GM19468 (cell line): Measurements from ENCODE around the gene GNE.

Source experiments
- ATAC-seq: cut with Tn5 transposase; IDR thresholded peaks from one replicate; pipeline ENCODE4 v1.9.1; 2021; ENCODE audit warnings: mild to moderate bottlenecking, moderate library complexity, moderate number of reproducible peaks; ENCODE audit not compliant: unreplicated experiment; ENCODE audit errors: extremely low read depth

The GNE gene

GRCh38 chr9:36174271-36174670 is 84.0 kb downstream of the GNE start:
- ATAC-seq: no peak

- ATAC-seq: no peak
Observed at GRCh38 chr9:36173861-36174260, 84.4 kb downstream of the GNE start.

- ATAC-seq: no peak
Observed at GRCh38 chr9:36170531-36170930, 87.7 kb downstream of the GNE start.

- no peak for ATAC-seq
Observed at GRCh38 chr9:36169708-36170107, 88.5 kb downstream of the GNE start.

- ATAC-seq: no peak
Observed at GRCh38 chr9:36169166-36169565, 89.1 kb downstream of the GNE start, which contains the start of gene CCIN. Gene CCIN (plus strand): TSS chr9:36169388. CDS start chr9:36169503, 115 bp downstream.

GRCh38 chr9:36166168-36166927 is 91.9 kb downstream of the GNE start:
- ATAC-seq: peak; percentile 75

- ATAC-seq: no peak
Observed at GRCh38 chr9:36165826-36166167, 92.5 kb downstream of the GNE start.

GRCh38 chr9:36164989-36165388 is 93.3 kb downstream of the GNE start:
- ATAC-seq: no peak
